ENCODE results near the gene BRWD1. TPM values are rescaled to one million over a fixed set of nuclear protein-coding genes. Genes with fewer than 3 reads are reported as not detected.

BRWD1 gene
- total and polyA plus RNA-seq, 10 donors, result 7.2 to 98.0 (median 55.7) TPM

GRCh38 chr21:39311164-39311563, 2.3 kb downstream of the BRWD1 start:
- peaks cover 0 to 48% (median 9%) of the 10 kb centered on the region in 6 donors for H3K36me3 ChIP-seq
- intact Hi-C loops (cut with DNase I; ENCODE audit: low total_unique reads), result loop anchor here (10.0 kb wide), 1 partner anchor 74 kb away; a partner anchor contains a TSS
- DNase-seq, result no peak
- H3K4me3 ChIP-seq, result no peak overlapping the region
- TF ChIP-seq CTCF (IDR thresholded peaks at IDR 0.05 in 8 of 11, conservative IDR thresholded peaks at IDR 0.05 in 3 of 11) (no peak), POLR2A (IDR thresholded peaks at IDR 0.05) (no peak), POLR2AphosphoS5 (IDR thresholded peaks at IDR 0.05) (no peak)
- no peak overlapping the region for H3K27ac ChIP-seq
- peaks cover 16 to 75% (median 36%) of the 10 kb centered on the region in 6 donors for H3K4me1 ChIP-seq
- 91 to 96% (median 94%) methylated on average over 7 of the region's 7 CpGs for WGBS, 5 donors
- no peaks in the 10 kb centered on the region for H3K9me3 ChIP-seq
- H3K27me3 ChIP-seq (replicated peaks in 1 of 7), result no peaks in the 10 kb centered on the region

GRCh38 chr21:39307466-39307865, 6.0 kb downstream of the BRWD1 start:
- Histone ChIP-seq H3K4me1 (peaks cover 11 to 58% (median 26%) of the 10 kb centered on the region in 6 donors), H3K27me3 (replicated peaks in 1 of 7) (no peaks in the 10 kb centered on the region), H3K27ac (no peak overlapping the region), H3K4me3 (no peak overlapping the region), H3K9me3 (no peaks in the 10 kb centered on the region), H3K36me3 (peaks cover 0 to 85% (median 29%) of the 10 kb centered on the region in 6 donors)
- DNase-seq, result no peak
- TF ChIP-seq CTCF (IDR thresholded peaks at IDR 0.05 in 8 of 11, conservative IDR thresholded peaks at IDR 0.05 in 3 of 11) (no peak), POLR2A (IDR thresholded peaks at IDR 0.05) (no peak), POLR2AphosphoS5 (IDR thresholded peaks at IDR 0.05) (no peak)
- 88 to 96% (median 94%) methylated on average over 1 of the region's 1 CpG for WGBS, 5 donors
- intact Hi-C loops (cut with DNase I; ENCODE audit: low total_unique reads), result no loop called here

GRCh38 chr21:39300587-39300986, 12.8 kb downstream of the BRWD1 start:
- peaks cover 2 to 100% (median 48%) of the 10 kb centered on the region in 6 donors for H3K36me3 ChIP-seq
- TF ChIP-seq POLR2A (IDR thresholded peaks at IDR 0.05), result no peak
- no peak for TF ChIP-seq CTCF (IDR thresholded peaks at IDR 0.05 in 8 of 11, conservative IDR thresholded peaks at IDR 0.05 in 3 of 11)
- TF ChIP-seq POLR2AphosphoS5 (IDR thresholded peaks at IDR 0.05), result no peak
- H3K27ac ChIP-seq, result no peak overlapping the region
- H3K4me1 ChIP-seq, result peaks cover 0 to 18% (median 0%) of the 10 kb centered on the region in 6 donors
- no peaks in the 10 kb centered on the region for H3K27me3 ChIP-seq (replicated peaks in 1 of 7)
- peaks cover 0 to 16% (median 13%) of the 10 kb centered on the region in 8 donors for H3K9me3 ChIP-seq
- H3K4me3 ChIP-seq, result no peak overlapping the region
- 96 to 100% (median 97%) methylated on average over 3 of the region's 3 CpGs for WGBS, 5 donors
- intact Hi-C loops (cut with DNase I; ENCODE audit: low total_unique reads), result no loop called here
- DNase-seq, result no peak

GRCh38 chr21:39296891-39297290, 16.5 kb downstream of the BRWD1 start:
- DNase-seq, result no peak
- H3K36me3 ChIP-seq, result peaks cover 2 to 100% (median 68%) of the 10 kb centered on the region in 6 donors
- intact Hi-C loops (cut with DNase I; ENCODE audit: low total_unique reads), result no loop called here
- H3K27ac ChIP-seq, result no peak overlapping the region
- H3K9me3 ChIP-seq, result peaks cover 0 to 16% (median 13%) of the 10 kb centered on the region in 8 donors
- WGBS, 5 donors, result 92 to 96% (median 94%) methylated on average over 2 of the region's 2 CpGs
- no peaks in the 10 kb centered on the region for H3K27me3 ChIP-seq (replicated peaks in 1 of 7)
- H3K4me3 ChIP-seq, result no peak overlapping the region
- peaks cover 0 to 15% (median 0%) of the 10 kb centered on the region in 6 donors for H3K4me1 ChIP-seq
- no peak for TF ChIP-seq POLR2A (IDR thresholded peaks at IDR 0.05)
- no peak for TF ChIP-seq POLR2AphosphoS5 (IDR thresholded peaks at IDR 0.05)
- no peak for TF ChIP-seq CTCF (IDR thresholded peaks at IDR 0.05 in 8 of 11, conservative IDR thresholded peaks at IDR 0.05 in 3 of 11)
